Cardiac fibroblast (primary cell): ENCODE measurements around the gene PYDC1.

Experiments used
- DNase-seq, 2 donors: peaks; one replicate each; pipeline versions ENCODE4 v3.0.0 to v3.0.0-alpha.2; 2010; ENCODE audit warnings: low read depth in 2 of 2
- H3K4me3 ChIP-seq, 2 donors: replicated peaks in 1 of 2; 1 replicate in 1 of 2; 2 replicates in 1 of 2; pipeline ENCODE4 v1.5.1; 2011; ENCODE audit warnings: low read depth in 2 of 2, low read length in 2 of 2, mild to moderate bottlenecking in 2 of 2, moderate library complexity in 1 of 2
- TF ChIP-seq, protein P1 (sequence below): IDR thresholded peaks from one replicate; pipeline ENCODE4 v1.5.1; 2011; ENCODE audit warnings: low read depth, mild to moderate bottlenecking, low read length, inconsistent platforms

PYDC1 gene

DNA sequence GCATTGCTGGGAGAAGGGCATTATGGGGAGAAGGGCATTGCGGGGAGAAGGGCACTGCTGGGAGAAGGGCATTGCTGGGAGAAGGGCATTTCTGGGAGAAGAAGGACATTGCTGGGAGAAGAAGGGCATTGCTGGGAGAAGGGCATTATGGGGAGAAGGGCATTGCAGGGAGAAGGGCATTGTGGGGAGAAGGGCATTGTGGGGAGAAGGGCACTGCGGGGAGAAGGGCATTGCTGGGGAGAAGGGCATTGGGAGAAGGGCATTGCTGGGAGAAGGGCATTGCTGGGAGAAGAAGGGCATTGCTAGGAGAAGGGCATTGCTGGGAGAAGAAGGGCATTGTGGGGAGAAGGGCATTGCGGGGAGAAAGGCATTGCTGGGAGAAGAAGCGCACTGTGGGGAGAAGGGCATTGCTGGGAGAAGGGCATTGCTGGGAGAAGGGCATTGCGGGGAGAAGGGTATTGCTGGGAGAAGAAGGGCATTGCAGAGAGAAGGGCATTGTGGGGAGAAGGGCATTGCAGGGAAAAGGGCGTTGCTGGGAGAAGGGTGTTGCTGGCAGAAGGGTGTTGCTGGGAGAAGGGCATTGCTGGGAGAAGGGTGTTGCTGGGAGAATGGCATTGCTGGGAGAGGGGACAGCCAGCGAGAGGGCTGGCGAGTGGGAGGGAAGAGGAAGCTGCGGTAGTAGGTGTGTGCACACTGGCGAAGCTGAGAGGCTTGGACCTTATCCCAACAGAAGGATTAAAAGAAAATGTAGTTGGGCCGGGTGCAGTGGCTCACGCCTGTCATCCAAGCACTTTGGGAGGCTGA is 4.6 kb upstream of the PYDC1 start:
- TF ChIP-seq, protein P1, sequence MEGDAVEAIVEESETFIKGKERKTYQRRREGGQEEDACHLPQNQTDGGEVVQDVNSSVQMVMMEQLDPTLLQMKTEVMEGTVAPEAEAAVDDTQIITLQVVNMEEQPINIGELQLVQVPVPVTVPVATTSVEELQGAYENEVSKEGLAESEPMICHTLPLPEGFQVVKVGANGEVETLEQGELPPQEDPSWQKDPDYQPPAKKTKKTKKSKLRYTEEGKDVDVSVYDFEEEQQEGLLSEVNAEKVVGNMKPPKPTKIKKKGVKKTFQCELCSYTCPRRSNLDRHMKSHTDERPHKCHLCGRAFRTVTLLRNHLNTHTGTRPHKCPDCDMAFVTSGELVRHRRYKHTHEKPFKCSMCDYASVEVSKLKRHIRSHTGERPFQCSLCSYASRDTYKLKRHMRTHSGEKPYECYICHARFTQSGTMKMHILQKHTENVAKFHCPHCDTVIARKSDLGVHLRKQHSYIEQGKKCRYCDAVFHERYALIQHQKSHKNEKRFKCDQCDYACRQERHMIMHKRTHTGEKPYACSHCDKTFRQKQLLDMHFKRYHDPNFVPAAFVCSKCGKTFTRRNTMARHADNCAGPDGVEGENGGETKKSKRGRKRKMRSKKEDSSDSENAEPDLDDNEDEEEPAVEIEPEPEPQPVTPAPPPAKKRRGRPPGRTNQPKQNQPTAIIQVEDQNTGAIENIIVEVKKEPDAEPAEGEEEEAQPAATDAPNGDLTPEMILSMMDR, result no peak
- DNase-seq, result no peak
- H3K4me3 ChIP-seq, result no peak overlapping the region

- DNase-seq, result no peak
- TF ChIP-seq, protein P1, result no peak
- H3K4me3 ChIP-seq, result no peak overlapping the region
These were observed 2.3 kb upstream of the PYDC1 start for GRCh38 chr16:31219154-31219741.

DNA sequence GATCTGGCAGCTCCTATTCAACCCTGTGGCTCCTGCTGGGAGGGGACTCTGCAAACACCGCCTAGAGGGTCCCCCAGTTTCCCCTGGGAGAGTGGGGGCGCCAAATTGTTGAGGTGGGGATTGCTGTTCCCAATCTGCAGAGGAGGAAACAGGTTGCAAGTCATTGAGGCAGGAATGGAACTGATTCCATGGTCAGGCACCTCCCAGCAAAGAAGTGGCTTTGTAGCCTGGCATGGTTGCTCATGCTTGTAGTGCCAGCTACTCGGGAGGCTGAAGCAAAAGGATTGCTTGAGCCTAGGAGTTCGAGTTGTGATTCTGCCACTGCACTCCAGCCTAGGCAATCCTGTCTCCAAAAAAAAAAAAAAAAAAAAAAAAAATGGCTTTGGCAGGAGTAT is 198 bp upstream of the PYDC1 start:
- no peak for DNase-seq
- H3K4me3 ChIP-seq, result no peak overlapping the region
- TF ChIP-seq, protein P1, result no peak

GRCh38 chr16:31215287-31216162 is 1.4 kb downstream of the PYDC1 start:
- TF ChIP-seq, protein P1, result no peak
- peak overlapping the region; percentile 42 to 53 for H3K4me3 ChIP-seq
- peak; percentile 51 to 65 for DNase-seq

- TF ChIP-seq, protein P1, result no peak
- peak overlapping the region; percentile 42 to 53 for H3K4me3 ChIP-seq
These were observed 2.1 kb downstream of the PYDC1 start for GRCh38 chr16:31214708-31215286.

GRCh38 chr16:31213877-31214707 is 2.8 kb downstream of the PYDC1 start, which contains the start of gene TRIM72:
TSS of gene TRIM72 (plus strand) at chr16:31214119. CDS start at chr16:31214739, 620 bp downstream.
- peak within 1 kb of the TSS; percentile 42 to 53 for H3K4me3 ChIP-seq
- TF ChIP-seq, protein P1, result no peak
- no peak for DNase-seq

More at GRCh38 chr16:31214708-31215286, 2.1 kb downstream of the PYDC1 start:
- no peak for DNase-seq
